ENCODE data around the gene ZNF497.
"Not testable (repeated sequence)": the region's sequence is repeated elsewhere in the genome, so short reads cannot be mapped to it uniquely, and the experiment has no call there.

Gene ZNF497

DNA sequence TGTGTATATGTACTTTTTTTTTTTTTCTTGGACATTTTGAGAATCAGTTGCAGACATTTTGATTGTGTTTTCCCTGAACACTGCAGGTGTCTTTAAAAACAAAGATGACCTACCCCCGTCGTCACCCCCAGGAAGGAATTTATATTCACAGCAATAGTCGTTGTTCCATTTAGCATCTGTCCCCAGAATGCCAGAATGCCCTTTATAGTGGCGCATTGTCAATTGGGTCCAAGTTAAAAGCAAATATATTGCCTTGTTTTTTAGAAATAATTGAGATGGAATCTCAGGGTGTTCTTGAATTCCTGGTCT, 31.1 kb upstream of the ZNF497 start:
- DNase-seq: no peak

- DNase-seq: no peak
Measured at GRCh38 chr19:58392945-58393724, 30.6 kb upstream of the ZNF497 start.

DNA sequence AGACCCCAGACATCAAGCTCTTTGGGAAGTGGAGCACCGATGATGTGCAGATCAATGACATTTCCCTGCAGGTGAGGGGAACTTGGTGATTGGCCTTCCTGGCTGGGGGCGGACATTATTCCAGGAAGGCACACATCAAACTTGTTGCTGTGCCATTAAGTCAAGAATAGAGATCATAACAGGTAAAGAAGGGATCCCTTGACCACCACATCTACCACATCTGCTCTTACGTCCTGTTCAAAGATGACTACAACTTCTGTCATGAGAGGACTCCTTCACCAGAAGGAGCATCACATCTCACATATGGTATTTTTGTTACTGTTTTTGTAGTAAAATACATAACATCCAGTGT, 25.6 kb upstream of the ZNF497 start:
- DNase-seq: no peak

GRCh38 chr19:58387338-58388174, 25.0 kb upstream of the ZNF497 start:
- peak in 1 of 2 experiments; percentile 34 for DNase-seq

DNA sequence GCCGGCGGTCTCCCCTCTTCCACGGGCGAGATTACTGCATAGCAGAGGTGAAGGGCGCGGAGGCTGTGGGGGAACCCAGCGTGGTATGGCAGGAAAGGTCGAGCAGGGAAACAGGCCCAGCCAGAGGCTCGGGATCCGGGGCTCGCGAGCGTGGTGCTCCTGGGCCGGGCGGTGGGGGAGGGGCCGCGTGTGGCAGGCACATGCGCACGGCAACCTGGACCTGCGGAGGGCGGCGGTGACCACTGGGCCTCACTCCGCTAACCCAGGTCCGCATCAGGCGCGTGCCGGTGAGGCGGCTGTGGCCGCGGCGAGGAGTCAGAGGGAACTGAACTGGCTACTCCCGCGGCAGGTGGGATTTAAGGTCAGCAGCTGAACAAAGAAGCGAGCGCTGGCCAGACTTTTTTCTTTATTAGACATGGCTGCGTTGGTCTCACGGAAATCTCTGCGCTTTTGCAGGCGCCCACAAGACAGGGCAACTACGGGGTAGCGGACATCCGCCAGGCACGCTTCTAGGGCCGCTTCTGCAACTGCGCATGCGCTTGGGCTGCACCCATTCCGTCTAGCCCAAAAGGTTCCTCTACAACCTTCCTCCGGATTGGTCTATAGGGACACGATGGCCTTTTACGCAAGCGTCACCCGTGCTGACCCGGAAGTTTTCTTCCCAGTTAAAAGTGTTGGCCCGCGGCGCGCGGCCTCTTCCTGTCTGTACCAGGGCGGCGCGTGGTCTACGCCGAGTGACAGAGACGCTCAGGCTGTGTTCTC, 24.2 kb upstream of the ZNF497 start, which contains the start of gene RPS5:
RPS5 (plus strand) TSS at position 694 of the 762 bp plus-strand sequence. CDS start 869 bp downstream, outside the sequence.
- peak; percentile 96 for DNase-seq

DNA sequence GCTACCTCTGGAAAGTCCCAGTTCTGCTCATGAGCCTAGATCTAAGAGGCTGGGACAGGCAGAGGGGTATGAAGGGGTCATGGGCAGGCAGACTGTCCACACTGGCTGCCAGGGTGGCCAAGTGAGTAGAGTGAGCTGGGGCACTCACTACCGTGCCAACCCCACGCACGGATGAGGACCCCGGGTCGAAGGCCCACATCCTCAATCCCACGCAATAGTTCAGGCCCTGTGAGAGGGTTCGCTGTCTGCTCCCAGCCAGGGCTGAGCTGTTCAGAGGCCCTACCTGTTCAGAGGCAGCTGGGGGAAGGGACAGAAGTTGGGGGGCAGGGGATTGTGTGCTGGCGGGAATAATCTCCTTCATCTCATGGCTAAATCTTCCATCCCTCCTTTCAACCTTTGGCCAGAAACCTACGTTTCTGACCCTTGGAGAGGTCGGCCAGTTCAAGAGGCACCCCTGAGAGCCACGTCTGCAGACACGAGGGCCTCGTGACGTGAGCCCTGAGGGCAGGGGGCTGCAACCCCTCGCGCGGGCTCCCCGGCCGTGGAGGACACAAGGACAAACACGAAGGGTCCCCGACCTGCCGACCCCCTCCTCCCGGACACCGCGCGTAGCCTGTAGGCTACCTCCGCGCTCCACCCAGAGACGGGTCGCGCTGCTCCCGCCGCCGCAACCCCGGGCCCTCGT, 23.5 kb upstream of the ZNF497 start:
- DNase-seq: peak; percentile 63 to 66

DNA sequence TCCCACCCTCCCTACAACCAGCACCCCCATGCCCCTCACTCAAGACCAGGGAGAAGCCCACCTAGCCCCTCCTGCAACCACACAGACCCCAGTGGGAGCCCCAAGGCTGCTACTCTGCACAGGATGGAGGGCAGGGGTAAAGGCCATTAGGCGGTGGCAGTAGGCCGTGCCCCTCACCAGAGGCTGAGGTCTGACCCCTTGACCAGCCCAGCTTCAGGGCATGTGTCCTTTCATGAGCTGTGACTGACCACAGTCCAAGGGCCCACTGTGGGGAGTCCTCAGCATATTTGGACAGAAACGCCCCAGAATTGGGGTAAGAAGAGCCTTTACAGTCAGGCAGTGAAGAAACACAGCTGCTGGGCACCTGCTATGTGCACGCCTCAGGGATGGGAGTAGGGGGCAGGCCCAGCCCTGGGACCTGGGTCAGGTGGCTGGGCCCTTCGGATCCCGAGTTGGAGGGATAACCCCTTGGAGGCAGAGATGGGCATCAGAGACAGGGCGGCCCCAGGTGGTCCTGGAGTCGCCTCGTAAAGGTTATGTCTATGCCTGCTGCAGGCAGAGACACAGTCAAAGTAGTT, 22.9 kb upstream of the ZNF497 start:
- DNase-seq: no peak

DNA sequence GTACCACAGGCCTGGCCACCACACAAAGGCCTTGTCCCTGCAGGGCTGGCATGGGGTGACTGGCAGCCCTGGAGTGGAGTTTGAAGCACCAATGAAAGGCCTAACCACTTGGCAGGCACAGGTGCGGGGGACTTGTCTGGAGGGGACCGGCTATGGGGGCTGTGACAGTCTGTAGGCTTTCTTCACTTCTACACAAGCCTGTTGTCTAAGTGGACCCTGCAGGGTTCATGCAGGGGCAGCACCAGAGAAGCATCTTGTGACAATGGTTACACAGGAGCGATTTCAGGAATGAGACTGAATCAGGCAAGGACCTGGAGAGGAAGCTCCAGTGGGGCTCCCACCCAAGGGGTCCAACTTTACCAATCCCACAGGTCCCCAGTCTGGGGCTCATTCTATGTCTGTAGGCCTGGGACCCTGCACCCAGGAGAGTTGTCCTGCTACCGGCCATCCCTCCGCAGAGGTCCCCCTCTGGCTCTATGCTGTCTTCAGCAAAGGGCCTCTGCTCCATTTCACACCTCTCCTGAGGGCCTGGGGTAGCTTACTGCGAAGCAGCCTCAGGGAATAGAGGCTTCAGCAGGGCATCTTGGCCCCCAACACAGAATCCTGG, 20.5 kb upstream of the ZNF497 start:
- no peak for DNase-seq

GRCh38 chr19:58381460-58382212, 19.1 kb upstream of the ZNF497 start:
- DNase-seq: no peak

DNA sequence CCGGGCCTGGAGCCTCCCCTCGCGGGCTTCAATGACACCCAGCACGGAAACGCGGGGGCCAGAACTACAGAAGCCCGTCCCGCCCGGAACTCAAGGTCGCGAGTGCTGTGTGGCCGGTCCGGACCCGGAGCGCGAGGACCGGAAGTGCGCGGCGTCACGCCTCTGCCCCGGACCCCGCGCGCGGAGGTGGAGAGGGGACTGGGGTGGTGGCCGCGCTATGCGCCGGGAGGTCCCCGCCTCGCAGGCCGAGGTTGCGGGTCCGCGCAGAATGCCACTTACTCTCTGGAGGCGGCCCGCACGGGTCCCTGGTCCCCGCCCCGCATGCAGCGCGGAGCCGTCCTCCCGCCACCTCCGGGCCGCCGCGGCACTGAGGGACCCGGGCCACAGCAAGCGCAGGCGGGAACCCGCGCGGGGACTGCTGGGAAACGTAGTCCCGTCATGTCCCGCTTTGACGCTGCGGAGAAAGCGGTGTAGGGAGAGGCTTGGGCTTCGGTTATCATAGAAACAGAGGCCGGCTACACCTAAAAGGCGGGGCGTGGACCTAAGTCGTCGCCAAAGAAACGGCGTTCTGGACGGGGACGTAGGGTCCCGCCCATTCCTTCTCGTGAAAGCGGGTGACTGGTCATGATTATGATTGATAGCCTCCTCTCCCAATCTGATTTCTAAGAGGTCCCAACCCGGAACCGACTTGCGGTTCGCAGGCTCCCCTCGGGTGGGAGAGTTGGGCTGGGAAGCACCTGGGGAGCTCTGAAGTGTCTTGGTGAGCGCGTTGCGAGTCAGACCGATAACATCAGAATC, 18.3 kb upstream of the ZNF497 start, which contains the start of gene ZNF837:
ZNF837 (minus strand) TSS at position 369 of the 798 bp plus-strand sequence. CDS start 11,698 bp downstream, outside the sequence.
- DNase-seq: peak; percentile 95 to 97

DNA sequence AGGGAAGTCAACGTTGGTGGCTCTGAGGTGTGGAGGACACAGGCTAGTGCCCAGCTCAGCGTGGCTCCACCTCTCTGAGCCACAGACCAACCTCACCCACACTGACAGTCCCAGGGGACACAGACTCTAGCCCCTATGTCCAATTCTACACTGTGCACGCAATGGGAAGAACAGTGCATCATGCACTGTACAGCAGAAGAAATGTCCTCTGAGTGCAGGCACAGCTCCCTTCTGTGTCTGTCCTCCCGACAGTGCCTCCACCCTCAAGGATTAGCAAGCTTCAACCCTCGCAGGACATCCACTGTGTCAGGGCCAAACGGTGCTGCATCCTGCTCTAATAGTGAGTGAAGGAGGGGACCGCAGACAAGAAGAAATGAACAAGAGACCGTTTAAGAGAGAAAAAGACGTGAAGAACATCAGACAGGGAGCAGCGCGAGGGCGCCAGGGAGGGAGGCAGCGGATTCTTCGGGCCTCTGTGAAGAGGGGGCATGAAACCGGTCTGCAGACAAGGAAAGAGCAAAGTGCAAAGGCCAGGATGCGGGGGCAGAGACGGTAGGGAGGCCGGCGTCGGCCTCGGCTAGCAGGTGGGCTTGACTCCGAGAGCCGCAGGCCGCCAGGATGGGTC, 17.6 kb upstream of the ZNF497 start:
- DNase-seq: no peak

DNA sequence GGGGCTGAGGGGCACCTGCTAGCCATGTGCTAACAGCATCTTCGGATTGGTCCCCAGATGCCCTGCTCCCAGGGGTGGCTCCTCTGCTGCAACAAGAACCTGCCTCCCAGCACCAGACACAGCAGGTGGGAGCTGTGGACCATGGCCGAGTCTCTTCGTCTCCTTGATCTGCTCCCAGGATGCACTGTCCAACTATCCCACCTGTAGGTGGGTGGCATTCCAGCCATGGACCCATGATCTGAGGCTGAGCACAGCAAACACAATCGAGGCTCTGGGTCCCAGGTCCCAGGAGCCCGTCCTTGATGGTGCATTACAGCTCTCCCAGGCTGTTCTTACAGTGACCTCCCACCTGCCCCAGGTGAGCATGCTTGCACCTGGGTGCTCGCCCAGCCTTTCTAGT, 16.7 kb upstream of the ZNF497 start:
- no peak for DNase-seq

DNA sequence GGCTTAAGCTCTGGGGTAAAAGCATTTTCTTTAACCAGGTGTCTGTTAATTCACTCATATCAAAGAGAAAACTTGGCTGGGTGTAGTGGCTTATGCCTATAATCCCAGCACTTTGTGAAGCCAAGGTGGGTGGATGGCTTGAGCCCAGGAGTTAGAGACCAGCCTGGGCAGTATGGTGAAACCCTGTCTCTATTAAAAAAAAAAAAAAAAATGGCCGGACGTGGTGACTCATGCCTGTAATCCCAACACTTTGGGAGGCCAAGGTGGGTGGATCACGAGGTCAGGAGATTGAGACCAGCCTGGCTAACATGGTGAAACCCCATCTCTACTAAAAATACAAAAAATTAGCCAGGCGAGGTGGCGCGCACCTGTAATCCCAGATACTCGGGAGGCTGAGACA, 14.2 kb upstream of the ZNF497 start:
- not testable (repeated sequence) for DNase-seq

- DNase-seq: no peak
Measured at GRCh38 chr19:58374200-58374599, 11.6 kb upstream of the ZNF497 start.

GRCh38 chr19:58372311-58373133, 10.0 kb upstream of the ZNF497 start:
- no peak for DNase-seq

GRCh38 chr19:58368561-58369360, 6.2 kb upstream of the ZNF497 start:
- no peak for DNase-seq

DNA sequence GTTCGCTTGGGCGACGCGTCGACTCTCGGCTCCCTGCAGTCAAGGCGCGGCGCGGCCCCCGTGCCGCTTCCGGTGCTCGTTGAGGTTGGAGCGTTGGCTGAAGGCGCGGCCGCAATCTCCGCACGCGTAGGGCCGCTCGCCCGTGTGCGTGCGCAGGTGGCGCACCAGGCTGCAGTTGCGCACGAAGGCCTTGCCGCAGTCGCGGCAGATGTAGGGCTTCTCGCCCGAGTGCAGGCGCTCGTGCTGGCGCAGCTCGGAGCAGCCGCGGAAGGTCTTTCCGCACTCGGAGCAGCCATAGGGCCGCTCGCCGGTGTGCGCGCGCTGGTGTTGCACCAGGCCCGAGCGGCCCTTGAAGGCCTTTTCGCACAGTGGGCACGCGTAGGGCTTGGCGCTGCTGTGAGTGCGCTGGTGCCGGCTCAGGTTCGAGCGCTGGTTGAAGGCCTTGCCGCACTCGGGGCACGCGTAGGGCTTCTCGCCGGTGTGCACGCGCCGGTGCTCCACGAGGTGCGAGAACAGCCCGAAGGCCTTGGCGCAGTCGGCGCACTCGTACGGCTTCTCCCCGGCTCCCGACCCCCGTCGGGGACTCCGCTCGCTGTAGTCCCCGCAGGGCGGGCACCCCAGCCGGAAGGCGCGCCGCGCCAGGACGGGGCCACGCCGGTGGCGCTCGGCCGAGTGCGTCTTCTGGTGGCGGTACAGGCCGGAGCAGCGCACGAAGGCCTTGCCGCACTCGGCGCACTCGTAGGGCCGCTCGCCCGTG, 5.3 kb upstream of the ZNF497 start:
- DNase-seq: no peak
